Chondrocyte (in vitro differentiated cells): Measurements from ENCODE around the gene PXMP2. TPM values are rescaled to one million over a fixed set of nuclear protein-coding genes. Genes with fewer than 3 reads are reported as not detected.

ENCODE experiments used
- DNase-seq: peaks from one replicate; pipeline ENCODE4 v3.0.0; 2021; ENCODE audit warnings: mixed read lengths, low spot score
- H3K27ac Mint-ChIP-seq: one replicate; pipeline ENCODE4 v1.8.0; 2021; ENCODE audit warnings: mild to moderate bottlenecking, moderate library complexity, mixed read lengths; ENCODE audit not compliant: unreplicated experiment
- H3K27me3 Mint-ChIP-seq: 2 replicates; pipeline ENCODE4 v1.8.0; 2021; ENCODE audit warnings: low read depth, mixed read lengths
- H3K36me3 Mint-ChIP-seq: 2 replicates; pipeline ENCODE4 v1.8.0; 2021; ENCODE audit warnings: low read depth, mixed read lengths
- H3K4me1 Mint-ChIP-seq: 2 replicates; pipeline ENCODE4 v1.8.0; 2021; ENCODE audit warnings: low read depth, mild to moderate bottlenecking, mixed read lengths
- H3K4me3 Mint-ChIP-seq: one replicate; pipeline ENCODE4 v1.8.0; 2021; ENCODE audit warnings: mild to moderate bottlenecking, moderate library complexity, mixed read lengths; ENCODE audit not compliant: unreplicated experiment
- H3K9me3 Mint-ChIP-seq: 2 replicates; pipeline ENCODE4 v1.8.0; 2021; ENCODE audit warnings: low read depth, mixed read lengths
- CTCF ChIP-seq: fragments of 200-600 bp; sonication (generic); IDR thresholded peaks from 2 replicates; pipeline ENCODE4 v1.5.0; 2021; ENCODE audit warnings: antibody characterized with exemption, mild to moderate bottlenecking, moderate library complexity
- total RNA-seq: library from RNA; stranded (reverse); gene quantifications from 3 replicates; pipeline ENCODE4 v1.2.1, GENCODE V29; 2021

PXMP2 gene
- total RNA-seq, 1 donor from 2014 or later, result 19.0 TPM

- Mint-ChIP-seq H3K36me3 (peaks cover 21% of the 10 kb centered on the region), H3K9me3 (no peaks in the 10 kb centered on the region), H3K27ac (peak overlapping the region; percentile 41), H3K27me3 (no peaks in the 10 kb centered on the region), H3K4me1 (no peaks in the 10 kb centered on the region), H3K4me3 (no peak overlapping the region)
- DNase-seq, result no peak
- no peak for TF ChIP-seq CTCF
Measured at GRCh38 chr12:132719141-132719953, 32.0 kb downstream of the PXMP2 start.

- no peak overlapping the region for H3K27ac Mint-ChIP-seq
- H3K9me3 Mint-ChIP-seq, result no peaks in the 10 kb centered on the region
- H3K4me3 Mint-ChIP-seq, result no peak overlapping the region
- no peaks in the 10 kb centered on the region for H3K4me1 Mint-ChIP-seq
- no peak for TF ChIP-seq CTCF
- H3K27me3 Mint-ChIP-seq, result no peaks in the 10 kb centered on the region
- no peak for DNase-seq
- H3K36me3 Mint-ChIP-seq, result peaks cover 23% of the 10 kb centered on the region
Measured at GRCh38 chr12:132719954-132720324, 32.6 kb downstream of the PXMP2 start.

- Mint-ChIP-seq H3K9me3 (no peaks in the 10 kb centered on the region), H3K36me3 (peaks cover 28% of the 10 kb centered on the region), H3K4me3 (no peak overlapping the region), H3K27ac (peak overlapping the region; percentile 11), H3K27me3 (no peaks in the 10 kb centered on the region), H3K4me1 (no peaks in the 10 kb centered on the region)
- no peak for TF ChIP-seq CTCF
- DNase-seq, result no peak
Measured at GRCh38 chr12:132720606-132721345, 33.4 kb downstream of the PXMP2 start.

GRCh38 chr12:132723015-132723763 lies 35.8 kb downstream of the PXMP2 start:
- no peak for DNase-seq
- Mint-ChIP-seq H3K27me3 (no peaks in the 10 kb centered on the region), H3K36me3 (peaks cover 43% of the 10 kb centered on the region), H3K4me1 (no peaks in the 10 kb centered on the region), H3K4me3 (no peak overlapping the region), H3K27ac (no peak overlapping the region), H3K9me3 (no peaks in the 10 kb centered on the region)
- TF ChIP-seq CTCF, result no peak

GRCh38 chr12:132723764-132724140 lies 36.4 kb downstream of the PXMP2 start:
- no peak overlapping the region for H3K4me3 Mint-ChIP-seq
- no peaks in the 10 kb centered on the region for H3K27me3 Mint-ChIP-seq
- DNase-seq, result no peak
- H3K4me1 Mint-ChIP-seq, result no peaks in the 10 kb centered on the region
- H3K36me3 Mint-ChIP-seq, result peaks cover 44% of the 10 kb centered on the region
- H3K27ac Mint-ChIP-seq, result no peak overlapping the region
- H3K9me3 Mint-ChIP-seq, result no peaks in the 10 kb centered on the region
- no peak for TF ChIP-seq CTCF
